Gastroesophageal sphincter (tissue), 3 donors: Measurements from ENCODE around the gene C16orf92.

Experiments
- CTCF ChIP-seq, 4 experiments: fragments of 200-600 bp in 2 of 4; fragments of 450-650 bp in 2 of 4; sonication (generic) in 1 of 4; IDR thresholded peaks; one replicate each; pipeline ENCODE4 v1.5.1; 2017 to 2019; ENCODE audit warnings: antibody characterized with exemption in 4 of 4, mild to moderate bottlenecking in 2 of 4, moderate library complexity in 2 of 4
- EP300 ChIP-seq: sonication (generic); formaldehyde crosslinking; IDR thresholded peaks from one replicate; pipeline ENCODE4 v1.6.1; 2017; ENCODE audit warnings: antibody characterized with exemption, mild to moderate bottlenecking
- POLR2A ChIP-seq, 2 donors: fragments of 450-650 bp; IDR thresholded peaks; one replicate each; pipeline ENCODE4 v1.6.1; 2017; ENCODE audit warnings: antibody characterized with exemption in 2 of 2, mild to moderate bottlenecking in 2 of 2, moderate library complexity in 1 of 2

- TF ChIP-seq CTCF (IDR thresholded peaks at IDR 0.05) (peak in 3 of 4 experiments; percentile 21 to 38 (median 28)), POLR2A (IDR thresholded peaks at IDR 0.05) (no peak), EP300 (no peak)
These were observed 46.0 kb downstream of the C16orf92 start for GRCh38 chr16:30068750-30069610.
